ENCODE measurements around the gene MTMR1.
A peak's percentile ranks its signal among the peaks of the same experiment; 100 is the strongest.

The MTMR1 gene

DNA sequence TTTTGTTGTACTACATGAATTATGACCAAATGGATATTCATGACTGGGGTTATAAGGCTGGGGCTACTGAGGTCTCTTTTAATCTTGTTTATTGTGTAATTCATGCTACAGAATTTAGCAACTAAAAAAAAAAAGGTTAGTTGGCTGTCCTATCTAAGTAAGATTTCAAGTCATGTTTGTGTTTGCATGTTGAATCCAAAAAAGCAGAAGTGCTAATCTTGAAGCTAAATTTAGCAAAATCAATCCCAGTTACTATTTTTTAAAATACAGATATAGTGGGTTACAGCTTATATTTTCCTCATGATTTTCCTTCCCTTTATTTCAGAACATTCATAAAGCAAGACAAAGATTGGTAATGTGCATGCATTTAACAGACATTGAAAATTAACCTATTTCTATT, 19.4 kb downstream of the MTMR1 start:
- in situ Hi-C loops (cut with HindIII; ENCODE audit: low pct_ligation_motif_present, low sequenced_read_pairs), result no loop called here
- TF ChIP-seq, protein P1, sequence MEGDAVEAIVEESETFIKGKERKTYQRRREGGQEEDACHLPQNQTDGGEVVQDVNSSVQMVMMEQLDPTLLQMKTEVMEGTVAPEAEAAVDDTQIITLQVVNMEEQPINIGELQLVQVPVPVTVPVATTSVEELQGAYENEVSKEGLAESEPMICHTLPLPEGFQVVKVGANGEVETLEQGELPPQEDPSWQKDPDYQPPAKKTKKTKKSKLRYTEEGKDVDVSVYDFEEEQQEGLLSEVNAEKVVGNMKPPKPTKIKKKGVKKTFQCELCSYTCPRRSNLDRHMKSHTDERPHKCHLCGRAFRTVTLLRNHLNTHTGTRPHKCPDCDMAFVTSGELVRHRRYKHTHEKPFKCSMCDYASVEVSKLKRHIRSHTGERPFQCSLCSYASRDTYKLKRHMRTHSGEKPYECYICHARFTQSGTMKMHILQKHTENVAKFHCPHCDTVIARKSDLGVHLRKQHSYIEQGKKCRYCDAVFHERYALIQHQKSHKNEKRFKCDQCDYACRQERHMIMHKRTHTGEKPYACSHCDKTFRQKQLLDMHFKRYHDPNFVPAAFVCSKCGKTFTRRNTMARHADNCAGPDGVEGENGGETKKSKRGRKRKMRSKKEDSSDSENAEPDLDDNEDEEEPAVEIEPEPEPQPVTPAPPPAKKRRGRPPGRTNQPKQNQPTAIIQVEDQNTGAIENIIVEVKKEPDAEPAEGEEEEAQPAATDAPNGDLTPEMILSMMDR (IDR thresholded peaks at IDR 0.05; ENCODE audit: low read depth, low read length, missing control alignments), result no peak
- Histone ChIP-seq H3K27me3 (replicated peaks) (no peaks in the 10 kb centered on the region), H3K27ac (no peak overlapping the region), H3K4me3 (ENCODE audit: low read depth, low read length) (no peak overlapping the region), H3K36me3 (replicated peaks) (no peaks in the 10 kb centered on the region)
- no peak for DNase-seq

DNA sequence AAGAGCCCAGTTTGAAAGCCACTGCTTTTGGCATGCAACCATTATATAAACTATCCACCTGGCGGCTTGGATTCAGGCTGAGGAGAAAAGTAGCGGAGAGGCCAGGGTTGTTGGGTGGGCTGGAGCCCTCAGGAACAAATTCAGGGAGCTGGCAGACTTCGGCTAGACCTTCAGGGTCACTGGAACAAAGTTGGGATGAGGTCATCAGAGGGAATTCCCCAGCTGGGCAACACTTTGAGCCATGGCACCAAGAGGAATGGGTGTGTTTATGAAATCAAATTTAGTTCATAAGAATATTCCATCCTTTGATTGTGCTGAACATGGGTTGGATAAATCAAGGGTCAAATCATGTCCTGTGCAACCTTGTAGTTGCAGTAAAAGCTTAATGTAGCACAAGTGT, 22.0 kb downstream of the MTMR1 start:
- in situ Hi-C loops (cut with HindIII; ENCODE audit: low pct_ligation_motif_present, low sequenced_read_pairs), result no loop called here
- Histone ChIP-seq H3K27ac (no peak overlapping the region), H3K27me3 (replicated peaks) (no peaks in the 10 kb centered on the region), H3K36me3 (replicated peaks) (no peaks in the 10 kb centered on the region), H3K4me3 (ENCODE audit: low read depth, low read length) (no peak overlapping the region)
- TF ChIP-seq, protein P1 (IDR thresholded peaks at IDR 0.05; ENCODE audit: low read depth, low read length, missing control alignments), result no peak
- no peak for DNase-seq

DNA sequence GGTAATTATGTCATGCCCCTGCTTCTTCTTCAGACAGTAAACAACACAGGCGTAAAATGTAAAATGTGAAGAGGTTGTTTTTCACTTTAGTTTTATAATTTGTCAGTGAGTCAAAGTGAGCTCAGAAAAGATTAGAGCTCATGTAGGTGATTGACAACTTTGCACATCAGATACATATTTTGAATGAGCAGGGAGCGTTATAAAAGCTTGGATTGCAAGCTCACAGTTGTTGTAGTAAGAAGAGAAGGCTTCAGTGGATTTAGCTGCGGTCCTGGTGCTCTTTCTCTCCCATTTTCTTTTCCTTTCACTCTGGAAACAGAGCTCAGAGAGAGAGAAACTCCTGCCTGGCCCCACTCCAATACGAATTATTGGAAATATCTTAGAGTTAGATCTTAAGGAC, 26.4 kb downstream of the MTMR1 start:
- TF ChIP-seq, protein P1 (IDR thresholded peaks at IDR 0.05; ENCODE audit: low read depth, low read length, missing control alignments), result no peak
- Histone ChIP-seq H3K27ac (no peak overlapping the region), H3K4me3 (ENCODE audit: low read depth, low read length) (no peak overlapping the region), H3K27me3 (replicated peaks) (no peaks in the 10 kb centered on the region), H3K36me3 (replicated peaks) (no peaks in the 10 kb centered on the region)
- DNase-seq, result no peak
- in situ Hi-C loops (cut with HindIII; ENCODE audit: low pct_ligation_motif_present, low sequenced_read_pairs), result no loop called here

DNA sequence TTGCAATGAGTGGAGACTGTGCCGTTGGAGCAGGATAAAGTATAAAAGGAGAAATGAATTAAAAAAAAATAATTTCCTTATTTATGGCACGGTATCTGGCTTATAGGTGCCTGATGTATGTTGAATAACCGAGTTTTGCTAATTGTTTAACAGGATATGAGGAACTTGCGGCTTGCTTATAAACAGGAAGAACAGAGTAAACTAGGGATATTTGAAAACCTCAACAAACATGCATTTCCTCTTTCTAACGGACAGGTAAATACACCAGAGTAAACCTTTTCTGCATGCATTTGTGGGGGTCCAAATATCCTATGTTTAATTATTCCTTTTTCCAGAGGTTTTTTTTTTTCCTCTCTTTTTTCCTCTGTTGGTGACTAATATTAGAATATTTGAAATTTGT, 36.8 kb downstream of the MTMR1 start:
- Histone ChIP-seq H3K27ac (no peak overlapping the region), H3K36me3 (replicated peaks) (no peaks in the 10 kb centered on the region), H3K27me3 (replicated peaks) (no peaks in the 10 kb centered on the region), H3K4me3 (ENCODE audit: low read depth, low read length) (no peak overlapping the region)
- TF ChIP-seq, protein P1 (IDR thresholded peaks at IDR 0.05; ENCODE audit: low read depth, low read length, missing control alignments), result no peak
- no peak for DNase-seq
- in situ Hi-C loops (cut with HindIII; ENCODE audit: low pct_ligation_motif_present, low sequenced_read_pairs), result no loop called here

DNA sequence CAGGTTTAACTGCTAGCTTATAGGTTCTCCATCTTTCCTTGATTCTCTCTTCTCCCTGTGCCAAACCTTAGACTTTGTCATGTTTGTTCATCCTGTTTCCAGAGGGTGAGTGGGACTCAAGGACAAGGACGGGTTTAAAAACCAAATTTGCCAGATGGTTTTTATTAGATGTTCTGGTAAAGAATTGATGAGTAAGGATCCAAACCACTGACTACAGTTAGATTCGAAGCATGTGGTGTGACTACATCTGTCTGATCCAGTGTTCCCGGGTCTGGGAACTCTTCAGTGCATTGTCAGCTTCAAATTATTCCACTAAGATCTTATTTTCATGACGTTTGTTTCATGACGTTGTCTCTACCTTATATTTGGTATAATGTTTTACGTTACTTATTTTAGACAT, 37.5 kb downstream of the MTMR1 start:
- TF ChIP-seq, protein P1 (IDR thresholded peaks at IDR 0.05; ENCODE audit: low read depth, low read length, missing control alignments), result no peak

DNA sequence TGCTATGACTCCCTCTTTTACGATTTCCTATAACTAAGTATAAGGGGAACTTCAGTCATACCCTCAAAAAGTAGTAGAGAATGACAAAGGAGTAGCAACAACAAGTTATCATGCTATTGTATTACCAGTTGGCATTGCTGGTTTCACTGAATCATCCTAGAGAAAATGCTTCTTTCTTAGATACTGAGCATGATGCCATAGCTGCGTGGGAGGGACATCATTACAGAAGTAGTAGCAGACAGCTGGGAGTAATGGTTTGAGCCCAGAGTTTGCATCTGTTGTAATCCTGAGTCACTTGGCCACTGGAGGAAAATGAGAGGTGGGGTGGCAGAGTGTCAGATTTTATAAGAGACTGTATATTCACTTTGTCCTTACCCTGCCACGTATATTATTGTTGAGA, 38.6 kb downstream of the MTMR1 start:
- no peak overlapping the region for H3K4me3 ChIP-seq (ENCODE audit: low read depth, low read length)
- H3K27ac ChIP-seq, result peak overlapping the region; percentile 13
- TF ChIP-seq, protein P1 (IDR thresholded peaks at IDR 0.05; ENCODE audit: low read depth, low read length, missing control alignments), result no peak
- DNase-seq, result peak; percentile 81
- H3K36me3 ChIP-seq (replicated peaks), result no peaks in the 10 kb centered on the region
- no peaks in the 10 kb centered on the region for H3K27me3 ChIP-seq (replicated peaks)
- in situ Hi-C loops (cut with HindIII; ENCODE audit: low pct_ligation_motif_present, low sequenced_read_pairs), result no loop called here

More for the DNA sequence above, 37.5 kb downstream of the MTMR1 start:
- DNase-seq, result no peak
- in situ Hi-C loops (cut with HindIII; ENCODE audit: low pct_ligation_motif_present, low sequenced_read_pairs), result no loop called here
- Histone ChIP-seq H3K27me3 (replicated peaks) (no peaks in the 10 kb centered on the region), H3K4me3 (ENCODE audit: low read depth, low read length) (no peak overlapping the region), H3K27ac (no peak overlapping the region), H3K36me3 (replicated peaks) (no peaks in the 10 kb centered on the region)

Measured in brain microvascular endothelial cell (primary cell).